ENCODE results near the gene MGAT4B.

GRCh38 chr5:179805070-179805528 lies 1.6 kb downstream of the MGAT4B start:
- no peak for TF ChIP-seq ELK1 (IDR thresholded peaks at IDR 0.05; ENCODE audit: low read depth, low read length)
- TF ChIP-seq CTCF (IDR thresholded peaks at IDR 0.05) = no peak
- TF ChIP-seq CHD2 (IDR thresholded peaks at IDR 0.05; ENCODE audit: low read length, partially characterized antibody) = no peak
- no peak for TF ChIP-seq CBX8 (IDR thresholded peaks at IDR 0.05)
- no peak for TF ChIP-seq POLR2AphosphoS2 (conservative IDR thresholded peaks at IDR 0.05; ENCODE audit: low read length)
